ENCODE measurements around the gene CTSH.
"Not testable (repeated sequence)": the region's sequence is repeated elsewhere in the genome, so short reads cannot be mapped to it uniquely, and the experiment has no call there.

The CTSH gene

DNA sequence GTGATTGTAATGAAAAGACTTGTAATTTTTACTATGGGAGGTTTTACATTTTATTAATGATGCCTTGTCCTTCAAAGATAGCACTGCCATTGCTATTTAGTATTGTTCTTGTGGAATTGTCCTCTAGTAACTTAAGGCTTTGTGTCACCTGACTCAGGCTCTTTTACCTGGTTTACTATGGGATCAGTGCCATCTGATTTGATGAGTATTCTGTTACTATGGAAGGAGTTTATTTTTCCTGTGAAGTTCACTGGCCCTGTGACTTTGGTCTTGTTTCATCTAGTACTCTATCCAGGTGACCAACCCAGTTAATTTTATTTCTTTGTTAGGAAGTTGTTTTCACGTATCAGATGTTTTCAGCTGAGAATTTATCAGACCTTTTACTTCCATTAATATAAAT is 63.2 kb downstream of the CTSH start:
- no peak for DNase-seq (ENCODE audit: low read depth in 2 of 2)

DNA sequence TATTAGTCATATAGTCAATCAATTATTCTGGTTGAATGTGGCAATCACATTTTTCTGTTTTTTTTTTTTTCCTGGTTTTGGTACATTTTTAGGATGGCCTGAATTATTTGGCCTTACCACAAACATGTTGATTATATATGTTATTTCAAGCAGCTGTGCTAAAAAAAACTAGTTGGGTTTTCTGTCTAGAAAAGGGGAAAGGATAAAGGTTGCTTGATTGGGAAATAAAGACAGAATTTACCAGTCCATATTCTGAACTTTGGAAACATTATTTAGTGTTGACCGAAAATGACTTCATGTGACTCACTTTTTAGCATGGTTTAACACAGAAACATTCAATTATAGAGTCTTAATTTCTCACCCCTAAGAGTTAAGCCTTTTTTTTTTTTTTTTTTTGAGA is 64.0 kb downstream of the CTSH start:
- DNase-seq (ENCODE audit: low read depth in 2 of 2) = no peak

DNA sequence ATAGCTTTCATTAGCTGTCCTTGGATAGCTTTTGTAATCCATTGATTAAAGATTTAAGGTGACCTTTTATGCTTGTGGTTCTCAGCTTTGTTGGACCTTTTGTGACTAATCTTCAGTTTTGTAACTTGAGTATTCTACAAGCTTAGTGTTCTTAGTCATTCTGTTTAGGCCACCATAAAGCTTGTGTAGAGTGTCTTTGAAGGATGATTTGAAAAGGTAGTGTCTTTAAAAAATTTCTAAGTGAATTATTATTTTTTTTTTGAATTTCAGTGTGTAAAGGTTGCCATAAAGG is 64.7 kb downstream of the CTSH start:
- DNase-seq (ENCODE audit: low read depth in 2 of 2) = no peak

DNA sequence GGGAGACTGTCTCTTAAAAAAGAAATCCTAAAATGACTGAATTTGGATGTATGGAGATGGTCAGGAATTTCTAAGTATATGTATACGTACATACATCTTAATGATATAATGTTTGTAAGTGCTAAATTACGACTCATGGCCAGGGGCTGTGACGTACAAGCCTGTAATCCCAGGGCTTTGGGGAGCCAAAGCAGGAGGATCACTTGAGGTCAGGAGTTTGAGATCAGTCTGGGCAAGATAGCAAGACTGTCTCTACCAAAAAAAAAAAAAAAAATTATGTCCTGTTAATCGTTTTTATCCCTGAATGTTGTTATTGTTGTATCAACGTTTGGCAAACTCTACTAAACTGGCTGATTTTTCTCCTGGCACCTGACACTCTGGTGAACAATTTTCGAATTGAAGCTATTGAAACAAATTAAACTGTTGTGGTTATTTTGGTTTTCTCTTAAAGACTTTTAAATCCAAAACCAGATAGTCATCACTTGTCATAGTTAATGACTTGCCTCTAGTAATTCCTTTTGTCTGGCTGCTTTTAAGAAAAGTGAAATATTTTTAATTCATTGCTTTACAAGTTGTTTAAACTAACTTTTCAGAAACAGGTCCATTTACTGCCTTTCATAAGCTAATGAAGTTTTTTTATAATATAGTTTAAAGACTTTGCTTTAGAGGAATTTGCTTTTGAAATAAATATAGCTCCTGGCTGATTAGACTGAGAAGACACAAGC is 65.2 kb downstream of the CTSH start:
- no peak for DNase-seq (ENCODE audit: low read depth in 2 of 2)

DNA sequence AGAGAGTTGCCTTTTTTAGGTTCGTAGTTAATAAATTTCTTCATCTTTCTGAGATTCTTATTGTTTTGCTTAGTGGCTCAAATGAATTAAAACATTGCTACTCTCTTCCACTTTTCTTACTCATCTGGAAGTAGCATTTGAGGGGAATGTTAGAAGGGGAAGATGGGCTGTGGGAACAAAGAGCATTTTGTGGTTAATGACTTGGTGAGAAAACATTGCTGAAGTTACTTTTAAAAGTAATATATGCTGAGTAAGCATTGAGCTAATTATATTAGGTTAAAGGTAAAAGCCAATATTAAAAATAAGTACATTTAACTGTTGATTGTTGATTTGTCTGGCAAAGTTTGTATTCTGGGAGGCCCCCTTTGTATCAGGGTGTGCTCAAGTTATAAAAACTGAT is 66.5 kb downstream of the CTSH start:
- DNase-seq (ENCODE audit: low read depth in 2 of 2) = no peak

DNA sequence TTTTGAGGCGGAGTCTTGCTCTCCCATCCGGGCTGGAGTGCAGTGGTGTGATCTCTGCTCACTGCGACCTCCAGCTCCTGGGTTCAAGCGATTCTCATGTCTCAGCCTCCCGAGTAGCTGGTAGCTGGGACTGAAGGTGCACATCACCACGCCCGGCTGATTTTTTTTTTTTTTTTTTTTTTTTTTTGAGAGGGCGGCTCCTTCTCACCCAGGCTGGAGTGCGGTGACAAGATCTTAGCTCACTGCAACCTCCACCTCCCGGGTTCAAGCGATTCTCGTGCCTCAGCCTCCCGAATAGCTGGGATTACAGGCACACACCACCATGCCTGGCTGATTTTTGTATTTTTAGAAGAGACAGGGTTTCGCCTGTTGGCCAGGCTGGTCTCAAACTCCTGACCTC is 67.9 kb downstream of the CTSH start:
- not testable (repeated sequence) for DNase-seq (ENCODE audit: low read depth in 2 of 2)

DNA sequence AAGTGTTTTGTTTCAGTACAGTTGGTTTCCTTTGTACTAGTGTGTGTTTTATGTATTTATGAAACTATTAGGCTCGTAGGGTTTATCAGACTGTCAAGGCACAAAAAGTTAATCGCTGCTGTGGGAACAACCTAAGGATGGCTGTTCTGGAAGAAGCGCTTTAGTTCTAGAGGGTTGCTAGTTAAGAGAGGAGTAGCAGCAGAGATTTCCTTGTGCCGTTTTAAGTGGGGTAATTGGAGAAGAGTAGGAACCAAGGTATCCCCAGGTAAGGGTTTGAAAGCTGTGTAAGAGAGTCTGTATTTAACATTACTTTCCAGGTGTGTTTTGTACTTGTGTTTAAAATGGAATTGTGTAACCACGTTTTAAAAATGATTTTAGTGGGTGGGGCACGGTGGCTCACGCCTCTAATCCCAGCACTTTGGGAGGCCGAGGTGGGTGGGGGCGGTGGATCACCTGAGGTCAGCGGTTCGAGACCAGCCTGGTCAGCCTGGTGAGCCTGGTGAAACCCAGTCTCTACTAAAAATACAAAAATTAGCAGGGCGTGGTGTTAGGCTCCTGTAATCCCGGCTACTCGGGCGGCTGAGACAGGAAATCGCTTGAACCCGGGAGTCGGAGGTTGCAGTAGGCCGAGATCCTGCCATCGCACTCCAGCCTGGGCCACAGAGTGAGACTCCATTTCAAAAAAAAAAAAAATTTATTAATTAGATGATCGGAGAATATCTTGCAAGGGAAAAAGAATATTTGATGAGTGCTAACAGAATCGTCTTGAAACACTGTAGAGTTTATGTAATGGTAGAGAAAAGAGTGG is 69.5 kb downstream of the CTSH start:
- no peak for DNase-seq (ENCODE audit: low read depth in 2 of 2)

DNA sequence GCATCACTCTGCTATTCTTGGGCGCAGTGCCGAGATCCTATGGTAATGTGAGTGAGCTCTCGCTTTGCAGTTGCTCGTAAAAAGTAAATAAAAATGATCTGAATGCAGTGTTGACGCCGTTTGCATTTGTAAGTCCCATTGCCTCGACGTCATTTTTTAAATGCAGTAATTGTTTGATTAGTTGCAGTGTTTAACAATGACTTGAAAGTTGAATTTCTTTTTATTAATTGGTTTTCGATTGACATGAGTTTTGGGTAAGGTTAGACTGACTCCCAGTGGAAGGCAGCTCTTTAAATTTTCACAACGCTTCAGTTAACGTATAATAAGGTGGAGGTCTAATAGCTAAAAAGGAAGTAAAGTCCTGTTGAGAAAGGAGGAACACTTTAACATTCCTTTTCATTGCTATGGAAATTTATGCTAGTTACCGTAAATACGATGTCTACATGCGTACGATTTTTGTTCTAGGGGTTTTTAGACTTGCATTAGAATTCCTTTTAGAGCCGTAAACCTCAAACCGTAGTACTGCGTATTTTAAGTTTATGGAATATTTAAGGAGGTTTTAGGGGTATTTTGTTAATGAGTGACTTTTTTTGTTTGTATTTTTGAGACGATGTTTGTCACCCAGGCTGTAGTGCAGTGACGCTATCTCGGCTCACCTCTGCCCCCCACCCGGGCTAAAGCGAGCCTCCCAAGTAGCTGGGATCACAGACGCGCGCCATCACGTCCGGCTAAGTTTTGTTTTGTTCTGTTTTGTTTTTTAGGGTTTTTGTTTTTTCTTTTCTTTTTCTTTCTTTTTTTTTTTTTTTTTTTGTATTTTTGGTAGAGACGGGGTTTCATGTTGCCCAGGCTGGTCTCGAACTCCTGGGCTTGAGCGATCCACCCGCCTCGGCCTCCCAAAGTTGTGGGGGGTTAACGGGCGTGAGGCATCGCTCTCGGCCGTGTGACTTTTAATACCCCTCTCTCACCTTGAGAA is 70.8 kb downstream of the CTSH start:
- no peak for DNase-seq (ENCODE audit: low read depth in 2 of 2)

DNA sequence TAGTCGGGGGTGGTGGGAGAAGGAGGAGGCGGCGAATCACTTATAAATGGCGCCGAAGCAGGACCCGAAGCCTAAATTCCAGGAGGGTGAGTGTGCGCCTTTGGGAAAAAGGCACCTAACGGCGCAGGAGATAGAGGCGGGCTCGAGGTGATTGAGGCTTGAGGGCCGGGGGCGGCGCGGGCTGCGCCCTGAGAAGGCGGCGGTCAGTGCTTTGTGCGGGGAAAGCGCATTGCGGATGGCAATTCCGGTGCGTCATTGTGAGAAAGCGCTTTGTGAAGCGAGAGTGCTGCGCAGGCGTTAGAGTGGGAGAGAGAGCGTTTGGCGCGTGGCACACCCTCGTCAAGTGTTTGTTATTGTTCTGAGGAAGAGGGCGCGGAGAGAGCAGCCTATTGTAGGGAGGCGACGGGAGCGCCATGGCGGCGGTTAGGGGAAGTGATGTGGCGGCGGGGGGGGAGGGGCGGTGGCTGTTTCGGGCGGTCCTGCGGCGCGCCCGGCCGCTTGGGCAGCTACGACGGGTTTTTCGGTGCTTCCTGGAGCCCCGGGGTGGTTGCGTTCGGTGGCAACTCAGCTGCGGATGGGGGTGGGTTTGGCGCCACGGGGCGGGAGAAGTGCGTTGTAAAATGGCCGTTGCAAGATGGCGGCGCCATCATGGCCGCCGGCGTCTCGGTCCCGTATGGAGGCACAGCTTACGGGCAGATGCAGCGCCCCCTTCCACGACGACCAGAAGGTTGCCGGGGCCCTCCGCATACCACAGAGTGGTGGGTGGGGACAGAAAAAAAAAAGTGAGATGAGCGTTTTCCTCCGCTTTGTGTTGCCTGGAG is 71.7 kb downstream of the CTSH start:
- peak; percentile 84 to 88 for DNase-seq (ENCODE audit: low read depth in 2 of 2)

DNA sequence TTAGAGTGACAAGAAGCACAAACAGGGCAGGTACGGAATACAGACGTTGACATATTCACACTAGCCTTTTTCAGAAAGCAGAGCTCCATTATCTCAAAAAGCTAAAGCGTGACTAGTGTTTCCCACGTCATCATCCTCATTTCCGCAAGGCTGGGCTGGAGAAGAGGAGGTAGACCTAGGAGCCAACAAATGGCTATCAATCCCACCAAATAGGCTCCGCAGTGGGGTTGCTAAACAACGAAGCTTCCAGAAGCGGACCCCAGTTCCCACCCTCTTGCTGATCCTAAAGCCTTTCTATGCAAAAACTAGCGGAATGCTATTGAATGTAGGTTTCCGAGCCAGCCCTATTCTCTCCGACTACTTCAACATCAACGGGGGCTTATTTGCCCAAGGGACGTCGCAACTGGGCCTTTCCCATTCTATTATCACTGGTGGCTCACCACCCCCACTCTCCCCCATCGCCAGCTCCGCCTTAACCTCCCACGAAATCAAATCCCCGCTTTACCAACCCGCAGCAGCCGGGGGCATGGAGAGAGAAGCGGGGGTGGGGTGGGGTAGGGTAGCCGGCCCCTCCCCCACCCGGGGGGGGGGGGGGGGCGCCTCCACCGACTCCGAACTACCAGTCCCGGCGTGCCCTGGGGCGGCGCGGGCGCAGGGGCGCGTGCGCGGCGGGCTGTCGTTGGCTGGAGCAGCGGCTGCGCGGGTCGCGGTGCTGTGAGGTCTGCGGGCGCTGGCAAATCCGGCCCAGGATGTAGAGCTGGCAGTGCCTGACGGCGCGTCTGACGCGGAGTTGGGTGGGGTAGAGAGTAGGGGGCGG is 72.5 kb downstream of the CTSH start, which contains the start of gene MORF4L1:
Gene MORF4L1 (plus strand): TSS at position 736 of the 817 bp plus-strand sequence. CDS start 128 bp downstream, outside the sequence.
- peak; percentile 87 to 92 for DNase-seq (ENCODE audit: low read depth in 2 of 2)

DNA sequence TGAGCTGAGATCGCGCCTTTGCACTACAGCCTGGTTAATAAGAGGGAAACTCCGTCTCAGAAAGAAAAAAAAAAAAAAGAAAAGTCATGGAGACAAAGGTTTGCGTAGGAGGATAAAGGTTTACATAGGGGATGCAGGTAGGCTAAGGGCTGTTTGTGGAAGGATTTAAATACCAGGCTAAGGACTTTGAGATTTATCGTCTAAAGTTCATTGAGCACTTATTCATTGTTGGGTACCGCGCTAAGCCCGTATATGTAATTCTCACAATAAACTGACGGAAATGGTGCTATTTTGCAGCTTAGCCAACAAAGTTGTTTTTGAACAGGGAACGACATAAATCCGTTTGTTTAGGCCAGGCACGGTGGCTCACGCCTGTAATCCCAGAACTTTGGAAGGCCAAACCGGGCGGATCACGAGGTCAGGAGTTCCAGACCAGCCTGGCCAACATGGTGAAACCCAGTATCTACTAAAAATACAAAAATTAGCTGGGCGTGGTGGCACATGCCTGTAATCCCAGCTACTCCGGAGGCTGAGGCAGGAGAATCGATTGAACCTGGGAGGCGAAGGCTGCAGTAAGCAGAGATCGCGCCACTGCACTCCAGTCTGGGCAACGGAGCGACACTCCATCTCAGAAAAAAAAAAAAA is 73.2 kb downstream of the CTSH start:
- not testable (repeated sequence) for DNase-seq (ENCODE audit: low read depth in 2 of 2)

Measured in activated CD4-positive, alpha-beta T cell treated with anti-CD3 and anti-CD28 coated beads for 24 hours (primary cell).